ENCODE data around the gene PXYLP1. TPM values are rescaled to one million over a fixed set of nuclear protein-coding genes. Genes with fewer than 3 reads are reported as not detected.
A peak's percentile ranks its signal among the peaks of the same experiment; 100 is the strongest.

Gene PXYLP1
- total and polyA plus RNA-seq, 2 experiments from 2014 or later, result 15.8 to 18.7 TPM

- in situ Hi-C loops (cut with MboI), result no loop called here
- peak overlapping the region; percentile 62 for H3K4me2 ChIP-seq (ENCODE audit: unreplicated experiment)
- H3F3A ChIP-seq (ENCODE audit: insufficient read depth), result peaks cover 34% of the 10 kb centered on the region
- H2AFZ ChIP-seq, result peak overlapping the region; percentile 8
- peak; percentile 84 for DNase-seq
- no peaks in the 10 kb centered on the region for H4K20me1 ChIP-seq (ENCODE audit: insufficient read depth)
- WGBS, 2 experiments (ENCODE audit: low coverage in 1 of 2, low lambda C conversion rate in 2 of 2, missing lambda C conversion rate in 2 of 2), result 7 to 12% methylated on average over 12 of the region's 12 CpGs
- no peaks in the 10 kb centered on the region for H3K27me3 ChIP-seq (replicated peaks; ENCODE audit: insufficient read depth)
- 0 out of 2 replicates have a peak overlapping the region, but pooled peaks have one; percentile 9 for H3K9ac ChIP-seq
- H3K79me2 ChIP-seq (ENCODE audit: insufficient read depth), result peaks cover 10% of the 10 kb centered on the region; the same call in 1 of the 2 replicates
- no peaks in the 10 kb centered on the region for H3K9me2 ChIP-seq (ENCODE audit: insufficient read depth)
- peaks cover 36% of the 10 kb centered on the region for H3K4me1 ChIP-seq (ENCODE audit: insufficient read depth)
- H3K36me3 ChIP-seq (ENCODE audit: low read depth), result no peaks in the 10 kb centered on the region
- no peak for TF ChIP-seq EZH2phosphoT487 (IDR thresholded peaks at IDR 0.05; ENCODE audit: insufficient read depth, low read depth)
- no peak for TF ChIP-seq EZH2 (IDR thresholded peaks at IDR 0.05; ENCODE audit: insufficient read depth, poor library complexity, severe bottlenecking)
- H3K27ac ChIP-seq, result peak overlapping the region; percentile 63
- H3K4me3 ChIP-seq, result 0 out of 2 replicates have a peak overlapping the region, but pooled peaks have one; percentile 9
- H3K9me3 ChIP-seq (ENCODE audit: low read depth), result no peaks in the 10 kb centered on the region
These were observed 10.2 kb downstream of the PXYLP1 start for GRCh38 chr3:141241616-141242376.

DNA sequence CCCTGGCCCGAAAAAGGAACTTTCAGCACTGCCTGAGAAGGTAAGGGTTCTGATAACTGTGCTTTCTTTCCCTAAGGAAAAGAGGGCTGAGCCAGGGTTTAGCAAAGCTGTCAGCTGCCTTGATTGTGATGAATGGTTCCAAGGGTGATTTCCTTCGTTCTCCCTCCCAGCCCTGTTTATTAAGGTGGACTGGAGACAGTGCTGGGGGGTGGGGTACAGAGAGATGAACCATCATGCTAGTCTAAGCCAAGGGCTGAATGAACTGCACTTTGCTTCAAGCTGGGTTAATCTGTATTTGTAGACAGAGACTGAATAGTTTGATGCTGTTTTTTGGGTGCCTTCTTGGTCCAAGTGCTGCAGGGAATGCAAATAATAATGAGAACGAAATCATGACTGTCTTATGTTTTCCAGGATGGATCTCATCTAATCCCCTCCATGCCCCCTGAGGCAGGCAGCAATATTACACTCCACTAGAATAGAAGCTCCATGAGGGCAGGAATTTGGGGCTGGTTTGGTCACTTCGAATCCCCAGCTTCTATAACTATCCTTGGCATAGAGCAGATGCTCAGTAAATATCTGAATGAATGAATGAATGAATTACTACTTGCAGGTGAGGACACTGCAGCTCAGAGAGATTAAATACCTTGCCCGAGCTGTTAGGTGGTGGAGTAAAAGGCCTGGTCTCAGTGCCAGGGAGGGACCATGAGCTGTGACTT lies 10.9 kb downstream of the PXYLP1 start:
- Histone ChIP-seq H3K4me1 (ENCODE audit: insufficient read depth) (peaks cover 36% of the 10 kb centered on the region), H2AFZ (peak overlapping the region; percentile 8; the same call in 1 of the 2 replicates), H3K4me2 (ENCODE audit: unreplicated experiment) (peak overlapping the region; percentile 62), H3K9me3 (ENCODE audit: low read depth) (no peaks in the 10 kb centered on the region), H3F3A (ENCODE audit: insufficient read depth) (peaks cover 34% of the 10 kb centered on the region), H3K9ac (0 out of 2 replicates have a peak overlapping the region, but pooled peaks have one; percentile 9), H3K36me3 (ENCODE audit: low read depth) (no peaks in the 10 kb centered on the region), H3K4me3 (0 out of 2 replicates have a peak overlapping the region, but pooled peaks have one; percentile 9), H3K79me2 (ENCODE audit: insufficient read depth) (peaks cover 10% of the 10 kb centered on the region; the same call in 1 of the 2 replicates), H4K20me1 (ENCODE audit: insufficient read depth) (no peaks in the 10 kb centered on the region), H3K27ac (peak overlapping the region; percentile 63), H3K9me2 (ENCODE audit: insufficient read depth) (no peaks in the 10 kb centered on the region), H3K27me3 (replicated peaks; ENCODE audit: insufficient read depth) (no peaks in the 10 kb centered on the region)
- in situ Hi-C loops (cut with MboI), result no loop called here
- no peak for DNase-seq
- TF ChIP-seq EZH2 (IDR thresholded peaks at IDR 0.05; ENCODE audit: insufficient read depth, poor library complexity, severe bottlenecking) (no peak), EZH2phosphoT487 (IDR thresholded peaks at IDR 0.05; ENCODE audit: insufficient read depth, low read depth) (no peak)
- WGBS, 2 experiments (ENCODE audit: low coverage in 1 of 2, low lambda C conversion rate in 2 of 2, missing lambda C conversion rate in 2 of 2), result 60 to 62% methylated on average over 5 of the region's 5 CpGs

DNA sequence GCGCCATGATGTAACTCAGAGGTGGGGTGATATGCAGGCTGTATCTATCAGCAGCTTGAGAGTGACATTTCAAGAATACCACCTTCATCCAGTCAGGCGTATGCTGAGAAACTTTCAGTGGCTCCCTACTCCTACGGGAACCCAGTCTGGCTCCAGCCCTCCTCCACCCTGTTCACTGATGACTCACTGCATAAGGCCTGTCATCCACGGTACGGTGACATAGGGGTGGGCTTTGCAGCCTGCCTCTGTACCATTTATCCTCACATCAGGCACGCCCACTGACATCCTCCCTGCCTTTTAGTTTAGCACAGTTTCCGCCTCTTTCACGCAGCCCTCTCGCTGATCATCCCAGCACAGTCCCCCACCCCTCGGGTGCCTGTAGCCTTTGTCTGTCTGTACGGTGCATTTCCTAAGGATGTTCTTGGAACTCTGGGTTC lies 11.7 kb downstream of the PXYLP1 start:
- H4K20me1 ChIP-seq (ENCODE audit: insufficient read depth), result no peaks in the 10 kb centered on the region
- peaks cover 34% of the 10 kb centered on the region for H3F3A ChIP-seq (ENCODE audit: insufficient read depth)
- 59 to 65% methylated on average over 11 of the region's 11 CpGs for WGBS, 2 experiments (ENCODE audit: low coverage in 1 of 2, low lambda C conversion rate in 2 of 2, missing lambda C conversion rate in 2 of 2)
- H3K4me1 ChIP-seq (ENCODE audit: insufficient read depth), result peaks cover 36% of the 10 kb centered on the region
- TF ChIP-seq EZH2 (IDR thresholded peaks at IDR 0.05; ENCODE audit: insufficient read depth, poor library complexity, severe bottlenecking) (no peak), EZH2phosphoT487 (IDR thresholded peaks at IDR 0.05; ENCODE audit: insufficient read depth, low read depth) (no peak)
- H3K9ac ChIP-seq, result no peak overlapping the region
- H3K79me2 ChIP-seq (ENCODE audit: insufficient read depth), result peaks cover 10% of the 10 kb centered on the region; the same call in 1 of the 2 replicates
- H3K9me2 ChIP-seq (ENCODE audit: insufficient read depth), result no peaks in the 10 kb centered on the region
- H3K9me3 ChIP-seq (ENCODE audit: low read depth), result no peaks in the 10 kb centered on the region
- H3K4me3 ChIP-seq, result no peak overlapping the region
- no peaks in the 10 kb centered on the region for H3K27me3 ChIP-seq (replicated peaks; ENCODE audit: insufficient read depth)
- no peaks in the 10 kb centered on the region for H3K36me3 ChIP-seq (ENCODE audit: low read depth)
- H2AFZ ChIP-seq, result no peak overlapping the region
- DNase-seq, result peak; percentile 69
- in situ Hi-C loops (cut with MboI), result no loop called here
- H3K4me2 ChIP-seq (ENCODE audit: unreplicated experiment), result no peak overlapping the region
- no peak overlapping the region for H3K27ac ChIP-seq

- Histone ChIP-seq H3K27ac (no peak overlapping the region), H2AFZ (no peak overlapping the region), H3K4me1 (ENCODE audit: insufficient read depth) (peaks cover 24% of the 10 kb centered on the region), H3K4me3 (no peak overlapping the region), H3K36me3 (ENCODE audit: low read depth) (no peaks in the 10 kb centered on the region), H4K20me1 (ENCODE audit: insufficient read depth) (no peaks in the 10 kb centered on the region), H3K9me3 (ENCODE audit: low read depth) (no peaks in the 10 kb centered on the region), H3K4me2 (ENCODE audit: unreplicated experiment) (no peak overlapping the region), H3K9ac (no peak overlapping the region), H3K27me3 (replicated peaks; ENCODE audit: insufficient read depth) (no peaks in the 10 kb centered on the region), H3F3A (ENCODE audit: insufficient read depth) (peaks cover 19% of the 10 kb centered on the region), H3K9me2 (ENCODE audit: insufficient read depth) (no peaks in the 10 kb centered on the region), H3K79me2 (ENCODE audit: insufficient read depth) (peaks cover 10% of the 10 kb centered on the region; the same call in 1 of the 2 replicates)
- in situ Hi-C loops (cut with MboI), result no loop called here
- DNase-seq, result no peak
- 76 to 84% methylated on average over 5 of the region's 5 CpGs for WGBS, 2 experiments (ENCODE audit: low coverage in 1 of 2, low lambda C conversion rate in 2 of 2, missing lambda C conversion rate in 2 of 2)
- no peak for TF ChIP-seq EZH2 (IDR thresholded peaks at IDR 0.05; ENCODE audit: insufficient read depth, poor library complexity, severe bottlenecking)
- no peak for TF ChIP-seq EZH2phosphoT487 (IDR thresholded peaks at IDR 0.05; ENCODE audit: insufficient read depth, low read depth)
These were observed 14.8 kb downstream of the PXYLP1 start for GRCh38 chr3:141246224-141246957.

Measured in GM23248 (cell line).